Common myeloid progenitor, CD34-positive (primary cell): ENCODE data around the gene VAV3. TPM values are rescaled to one million over a fixed set of nuclear protein-coding genes. Genes with fewer than 3 reads are reported as not detected.

ENCODE experiments used
- CTCF ChIA-PET: fragments of 350-600 bp; sonication (Branson Sonifier 250); formaldehyde crosslinking; loops from one replicate; lab custom pipeline; 2021; ENCODE audit warnings: antibody characterized with exemption; lab: Charles Lee
- POLR2A ChIA-PET: fragments of 350-600 bp; sonication (Branson Sonifier 250); formaldehyde crosslinking; loops from one replicate; lab custom pipeline; 2021; ENCODE audit warnings: antibody characterized with exemption; lab: Charles Lee
- DNase-seq, 3 donors: peaks; one replicate each; pipeline versions ENCODE4 v3.0.0 to v3.0.0-alpha.2; 2013
- H3K27ac ChIP-seq, 2 experiments: 1 replicate in 1 of 2; 2 replicates in 1 of 2; pipeline ENCODE4 v1.7.0; 2013; ENCODE audit warnings: inconsistent platforms in 2 of 2, low read length in 2 of 2, mild to moderate bottlenecking in 2 of 2, low read depth in 1 of 2, moderate library complexity in 1 of 2; ENCODE audit not compliant: severe bottlenecking in 2 of 2, insufficient read depth in 1 of 2, poor library complexity in 1 of 2
- H3K27me3 ChIP-seq, 5 experiments: replicated peaks in 2 of 5; 1 replicate in 3 of 5; 2 replicates in 2 of 5; pipeline versions ENCODE4 v1.6.1 to v1.7.0; 2013; ENCODE audit warnings: low read length in 4 of 5, mild to moderate bottlenecking in 2 of 5, moderate library complexity in 2 of 5, inconsistent platforms in 1 of 5; ENCODE audit not compliant: insufficient read depth in 5 of 5, control insufficient read depth in 4 of 5
- H3K36me3 ChIP-seq, 4 experiments: 1 replicate in 2 of 4; 2 replicates in 2 of 4; pipeline versions ENCODE4 v1.6.1 to v1.7.0; 2013; ENCODE audit warnings: low read length in 3 of 4, control low read depth in 1 of 4, mild to moderate bottlenecking in 1 of 4; ENCODE audit not compliant: control insufficient read depth in 4 of 4, insufficient read depth in 4 of 4
- H3K4me1 ChIP-seq, 4 experiments: 1 replicate in 3 of 4; 2 replicates in 1 of 4; pipeline versions ENCODE4 v1.6.1 to v1.7.1; 2013; ENCODE audit warnings: low read length in 3 of 4, mild to moderate bottlenecking in 3 of 4, control low read depth in 1 of 4, inconsistent platforms in 1 of 4, moderate library complexity in 1 of 4; ENCODE audit not compliant: control insufficient read depth in 4 of 4, insufficient read depth in 4 of 4; ENCODE audit errors: control extremely low read depth in 1 of 4
- H3K4me3 ChIP-seq, 7 experiments: 1 replicate in 4 of 7; 2 replicates in 3 of 7; pipeline versions ENCODE4 v1.5.1 to v1.7.0; 2013; ENCODE audit warnings: mild to moderate bottlenecking in 7 of 7, low read length in 6 of 7, moderate library complexity in 6 of 7, inconsistent platforms in 2 of 7, low read depth in 2 of 7, control low read depth in 1 of 7; ENCODE audit not compliant: insufficient read depth in 4 of 7, control insufficient read depth in 1 of 7; ENCODE audit errors: extremely low read depth in 1 of 7
- H3K9me3 ChIP-seq, 5 experiments: 1 replicate in 4 of 5; 2 replicates in 1 of 5; pipeline versions ENCODE4 v1.6.1 to v1.7.1; 2013; ENCODE audit warnings: low read length in 4 of 5, mild to moderate bottlenecking in 2 of 5, inconsistent platforms in 1 of 5, low read depth in 1 of 5, moderate library complexity in 1 of 5; ENCODE audit not compliant: control insufficient read depth in 4 of 5, insufficient read depth in 2 of 5; ENCODE audit errors: control extremely low read depth in 1 of 5
- WGBS: methylation state at CpG from one replicate; pipeline ENCODE4 v1.1.5; 2013; ENCODE audit not compliant: insufficient coverage; 5-methylcytosine and 5-hydroxymethylcytosine counted together
- polyA plus RNA-seq: library from polyadenylated mRNA; unstranded; fragments of 120-200 nt; gene quantifications from one replicate; pipeline ENCODE4 v1.2.1, GENCODE V29; 2013

VAV3 gene, protein sequence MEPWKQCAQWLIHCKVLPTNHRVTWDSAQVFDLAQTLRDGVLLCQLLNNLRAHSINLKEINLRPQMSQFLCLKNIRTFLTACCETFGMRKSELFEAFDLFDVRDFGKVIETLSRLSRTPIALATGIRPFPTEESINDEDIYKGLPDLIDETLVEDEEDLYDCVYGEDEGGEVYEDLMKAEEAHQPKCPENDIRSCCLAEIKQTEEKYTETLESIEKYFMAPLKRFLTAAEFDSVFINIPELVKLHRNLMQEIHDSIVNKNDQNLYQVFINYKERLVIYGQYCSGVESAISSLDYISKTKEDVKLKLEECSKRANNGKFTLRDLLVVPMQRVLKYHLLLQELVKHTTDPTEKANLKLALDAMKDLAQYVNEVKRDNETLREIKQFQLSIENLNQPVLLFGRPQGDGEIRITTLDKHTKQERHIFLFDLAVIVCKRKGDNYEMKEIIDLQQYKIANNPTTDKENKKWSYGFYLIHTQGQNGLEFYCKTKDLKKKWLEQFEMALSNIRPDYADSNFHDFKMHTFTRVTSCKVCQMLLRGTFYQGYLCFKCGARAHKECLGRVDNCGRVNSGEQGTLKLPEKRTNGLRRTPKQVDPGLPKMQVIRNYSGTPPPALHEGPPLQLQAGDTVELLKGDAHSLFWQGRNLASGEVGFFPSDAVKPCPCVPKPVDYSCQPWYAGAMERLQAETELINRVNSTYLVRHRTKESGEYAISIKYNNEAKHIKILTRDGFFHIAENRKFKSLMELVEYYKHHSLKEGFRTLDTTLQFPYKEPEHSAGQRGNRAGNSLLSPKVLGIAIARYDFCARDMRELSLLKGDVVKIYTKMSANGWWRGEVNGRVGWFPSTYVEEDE
- polyA plus RNA-seq = 37.3 TPM

DNA sequence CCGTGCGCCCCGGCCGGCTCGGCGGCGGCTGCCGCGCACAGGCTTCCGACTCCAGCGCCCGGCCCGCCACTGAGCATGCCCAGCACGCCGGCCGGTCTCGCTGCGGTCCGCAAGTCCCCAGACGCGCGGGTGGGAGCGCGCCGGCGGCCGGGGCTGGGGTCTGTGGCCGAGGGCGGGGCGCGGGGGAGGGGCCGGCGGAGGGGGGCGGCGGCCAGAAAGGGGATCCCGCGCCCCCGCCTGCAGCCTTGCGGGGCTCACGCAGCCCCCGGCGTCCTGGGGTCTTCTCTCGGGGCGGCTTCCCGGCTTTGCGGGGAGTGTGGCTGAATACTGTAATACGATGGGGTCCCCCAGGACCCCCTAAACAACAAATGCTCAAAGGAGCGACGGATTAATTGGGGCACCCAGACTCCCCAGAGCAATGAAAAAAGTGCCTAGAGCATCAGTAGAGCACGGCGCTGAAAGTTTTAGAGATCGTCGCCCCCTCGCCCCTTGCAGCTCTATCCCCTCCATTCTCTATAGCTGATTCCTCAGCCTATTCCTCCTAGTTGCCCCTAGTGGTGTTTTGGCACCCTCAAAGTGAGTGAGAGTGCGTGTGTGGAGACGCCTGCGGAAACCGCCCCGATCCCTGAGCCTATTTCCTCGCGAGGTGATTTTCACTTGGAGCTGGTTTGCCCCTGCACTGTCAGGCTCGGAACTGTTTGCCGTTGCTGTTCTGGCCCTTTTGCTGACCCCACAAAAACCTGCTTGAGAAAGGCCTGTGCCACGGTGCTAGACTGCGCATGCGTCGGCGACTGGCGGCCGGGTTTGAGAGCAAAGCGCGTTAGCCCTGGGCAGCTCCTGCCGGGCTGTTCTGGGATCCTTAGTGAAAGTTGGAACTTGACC, at the start of gene VAV3:
Gene VAV3, minus strand, starts transcription at position 71 of the 882 bp plus-strand sequence. CDS start 311 bp downstream, outside the sequence.
- Histone ChIP-seq H3K27ac (peak within 1 kb of the TSS; percentile 59 to 92), H3K4me3 (peak within 1 kb of the TSS; percentile 95 to 99 (median 98)), H3K4me1 (peaks cover 15 to 43% (median 27%) of the 10 kb centered on the region in 4 experiments), H3K36me3 (no peaks in the 10 kb centered on the region), H3K9me3 (no peaks in the 10 kb centered on the region), H3K27me3 (no peaks in the 10 kb centered on the region)
- peak; percentile 88 to 94 (median 92) for DNase-seq
- CTCF ChIA-PET = interaction anchor here (0.8 to 7.6 kb wide), 21 partner anchors 10 to 183 kb away, joined by 3 to 47 read pairs (median 4); no protein-coding TSS in a partner anchor
- POLR2A ChIA-PET = interaction anchor here (0.6 to 1.3 kb wide), 5 partner anchors 12 to 115 kb away, joined by 3 read pairs; no protein-coding TSS in a partner anchor
- WGBS = under 1% methylated on average over 66 of the region's 73 CpGs

- CTCF ChIA-PET = interaction anchor here (1.0 to 1.6 kb wide), 3 partner anchors 37 to 96 kb away, joined by 3 to 4 read pairs (median 4); partner anchors contain the start of gene VAV3
These were observed 47.6 kb upstream of the VAV3 start for GRCh38 chr1:108012553-108012952.

DNA sequence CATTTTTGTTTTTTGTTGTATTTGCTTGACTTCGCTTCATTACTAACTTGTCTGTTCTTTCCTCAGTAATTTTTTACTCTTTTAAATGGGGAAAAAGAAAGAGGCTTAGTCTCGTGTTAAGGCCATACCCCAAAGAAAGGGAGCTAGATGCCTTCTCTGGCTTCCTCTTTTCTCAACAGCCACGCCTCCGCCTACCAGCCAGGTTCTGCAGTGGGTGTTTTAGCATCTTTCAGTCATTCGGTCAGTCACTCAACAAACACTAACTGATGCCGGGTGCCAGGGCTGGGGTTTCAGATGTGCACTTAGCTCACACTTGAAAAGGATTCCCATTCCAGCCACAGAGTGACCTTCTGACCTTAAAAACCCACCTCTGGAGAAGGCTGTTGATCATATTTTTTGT, 46.3 kb upstream of the VAV3 start:
- Histone ChIP-seq H3K4me3 (no peak overlapping the region), H3K9me3 (no peaks in the 10 kb centered on the region), H3K27me3 (no peaks in the 10 kb centered on the region), H3K36me3 (no peaks in the 10 kb centered on the region), H3K4me1 (peaks cover 0 to 7% (median 3%) of the 10 kb centered on the region in 4 experiments), H3K27ac (no peak overlapping the region)
- CTCF ChIA-PET = interaction anchor here (1.7 kb wide), 1 partner anchor 14 kb away, joined by 5 read pairs; no protein-coding TSS in a partner anchor
- POLR2A ChIA-PET = no interaction called here
- DNase-seq = peak in 1 of 3 donors; percentile 34
- 88% methylated on average over 3 of the region's 6 CpGs for WGBS

More at GRCh38 chr1:108012553-108012952, 47.6 kb upstream of the VAV3 start:
- peaks cover 0 to 12% (median 8%) of the 10 kb centered on the region in 4 experiments for H3K4me1 ChIP-seq
- H3K4me3 ChIP-seq = no peak overlapping the region
- no peaks in the 10 kb centered on the region for H3K9me3 ChIP-seq
- no peaks in the 10 kb centered on the region for H3K27me3 ChIP-seq
- no peak for DNase-seq
- no peak overlapping the region for H3K27ac ChIP-seq
- H3K36me3 ChIP-seq = no peaks in the 10 kb centered on the region
- POLR2A ChIA-PET = no interaction called here

DNA sequence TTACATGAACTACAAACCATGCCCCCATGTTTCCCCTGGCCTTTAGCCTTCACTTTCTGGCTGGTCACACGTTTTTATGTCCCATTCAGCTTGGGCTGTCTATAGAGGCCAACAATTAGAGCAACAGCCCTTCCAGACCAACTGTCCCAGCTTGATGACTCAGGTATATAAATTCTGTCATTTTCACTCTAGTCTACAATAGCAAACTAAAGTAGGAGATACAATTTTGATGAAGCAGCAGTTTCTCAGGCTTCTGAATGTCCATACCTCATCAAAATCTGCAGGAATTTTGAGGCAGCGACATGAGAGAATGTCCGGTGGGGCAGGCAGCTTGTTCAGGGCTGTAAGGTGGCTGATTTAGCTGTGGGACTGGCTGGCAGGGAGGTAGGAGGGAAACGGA, 45.6 kb upstream of the VAV3 start:
- H3K36me3 ChIP-seq = no peaks in the 10 kb centered on the region
- H3K27ac ChIP-seq = no peak overlapping the region
- ChIA-PET POLR2A (interaction anchor here (0.6 kb wide), 1 partner anchor 21 kb away, joined by 3 read pairs; no protein-coding TSS in a partner anchor), CTCF (interaction anchor here (1.5 to 1.7 kb wide), 2 partner anchors 15 to 40 kb away, joined by 3 to 5 read pairs; no protein-coding TSS in a partner anchor)
- no peak overlapping the region for H3K4me3 ChIP-seq
- H3K27me3 ChIP-seq = no peaks in the 10 kb centered on the region
- H3K9me3 ChIP-seq = no peaks in the 10 kb centered on the region
- WGBS = 100% methylated on average over 4 of the region's 4 CpGs
- H3K4me1 ChIP-seq = peaks cover 0 to under 1% (median 0%) of the 10 kb centered on the region in 4 experiments
- DNase-seq = no peak

- Histone ChIP-seq H3K9me3 (peaks cover 0 to under 1% (median 0%) of the 10 kb centered on the region in 5 experiments), H3K36me3 (no peaks in the 10 kb centered on the region), H3K4me3 (no peak overlapping the region), H3K4me1 (no peaks in the 10 kb centered on the region), H3K27ac (no peak overlapping the region), H3K27me3 (no peaks in the 10 kb centered on the region)
- ChIA-PET CTCF (interaction anchor here (1.5 kb wide), 1 partner anchor 39 kb away, joined by 3 read pairs; no protein-coding TSS in a partner anchor), POLR2A (interaction anchor here (0.6 kb wide), 1 partner anchor 83 kb away, joined by 4 read pairs; no protein-coding TSS in a partner anchor)
- DNase-seq = no peak
These were observed 44.7 kb upstream of the VAV3 start for GRCh38 chr1:108009603-108010195.

GRCh38 chr1:108007531-108007930, 42.6 kb upstream of the VAV3 start:
- ChIA-PET CTCF (interaction anchor here (1.0 to 1.8 kb wide), 4 partner anchors 11 to 118 kb away, joined by 3 to 4 read pairs (median 4); no protein-coding TSS in a partner anchor), POLR2A (no interaction called here)
- H3K4me1 ChIP-seq = no peaks in the 10 kb centered on the region
- no peak overlapping the region for H3K27ac ChIP-seq
- no CpG with 5 or more reads among the region's 2 CpGs for WGBS
- H3K36me3 ChIP-seq = no peaks in the 10 kb centered on the region
- H3K27me3 ChIP-seq = no peaks in the 10 kb centered on the region
- H3K9me3 ChIP-seq = peaks cover 0 to 1% (median 0%) of the 10 kb centered on the region in 5 experiments
- no peak overlapping the region for H3K4me3 ChIP-seq
- DNase-seq = no peak
